Astrocyte of the cerebellum (primary cell): Measurements from ENCODE around the gene LIN7B.
A peak's percentile ranks its signal among the peaks of the same experiment; 100 is the strongest.

Experiments
- DNase-seq: peaks from one replicate; pipeline ENCODE4 v3.0.0-alpha.2; 2011; ENCODE audit warnings: low read depth
- H3K4me3 ChIP-seq: 2 replicates; pipeline ENCODE4 v1.5.1; 2011; ENCODE audit warnings: mild to moderate bottlenecking, low read depth, low read length, moderate library complexity
- in situ Hi-C: cut with HindIII; loops from 2 replicates; pipeline ENCODE4 v1.10.0; 2017; ENCODE audit warnings: low sequenced_read_pairs
- TF ChIP-seq, protein P1 (sequence below): IDR thresholded peaks from 2 replicates; pipeline ENCODE4 v1.5.1; 2012; ENCODE audit warnings: low read length, low read depth, moderate library complexity, mild to moderate bottlenecking; ENCODE audit errors: missing control alignments

The LIN7B gene

DNA sequence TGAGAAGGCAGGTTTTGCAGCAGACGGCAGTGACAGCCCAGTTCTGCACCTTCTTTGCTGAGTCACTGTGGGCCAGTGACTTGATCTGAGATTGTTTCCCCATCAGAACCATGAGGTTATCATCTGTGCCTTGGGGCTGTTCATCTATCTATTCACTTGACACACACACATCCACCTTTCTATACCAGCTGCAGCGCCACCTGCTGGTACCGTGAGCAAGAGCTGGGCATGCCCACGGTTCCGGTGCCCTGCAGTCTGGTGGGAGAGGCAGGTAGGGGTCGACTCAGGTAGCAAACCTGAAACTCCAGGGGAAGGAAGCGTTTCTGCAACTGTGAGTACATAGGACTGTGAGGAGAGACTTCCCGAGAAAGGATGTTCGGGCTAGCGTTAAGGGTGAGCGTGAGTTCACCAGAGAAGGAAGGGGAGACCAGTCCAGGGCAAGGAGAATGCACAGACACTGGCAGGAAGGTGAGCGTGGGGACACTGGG is 7.5 kb upstream of the LIN7B start:
- no peak for DNase-seq
- TF ChIP-seq, protein P1, sequence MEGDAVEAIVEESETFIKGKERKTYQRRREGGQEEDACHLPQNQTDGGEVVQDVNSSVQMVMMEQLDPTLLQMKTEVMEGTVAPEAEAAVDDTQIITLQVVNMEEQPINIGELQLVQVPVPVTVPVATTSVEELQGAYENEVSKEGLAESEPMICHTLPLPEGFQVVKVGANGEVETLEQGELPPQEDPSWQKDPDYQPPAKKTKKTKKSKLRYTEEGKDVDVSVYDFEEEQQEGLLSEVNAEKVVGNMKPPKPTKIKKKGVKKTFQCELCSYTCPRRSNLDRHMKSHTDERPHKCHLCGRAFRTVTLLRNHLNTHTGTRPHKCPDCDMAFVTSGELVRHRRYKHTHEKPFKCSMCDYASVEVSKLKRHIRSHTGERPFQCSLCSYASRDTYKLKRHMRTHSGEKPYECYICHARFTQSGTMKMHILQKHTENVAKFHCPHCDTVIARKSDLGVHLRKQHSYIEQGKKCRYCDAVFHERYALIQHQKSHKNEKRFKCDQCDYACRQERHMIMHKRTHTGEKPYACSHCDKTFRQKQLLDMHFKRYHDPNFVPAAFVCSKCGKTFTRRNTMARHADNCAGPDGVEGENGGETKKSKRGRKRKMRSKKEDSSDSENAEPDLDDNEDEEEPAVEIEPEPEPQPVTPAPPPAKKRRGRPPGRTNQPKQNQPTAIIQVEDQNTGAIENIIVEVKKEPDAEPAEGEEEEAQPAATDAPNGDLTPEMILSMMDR: peak; percentile 87
- in situ Hi-C loops: no loop called here
- H3K4me3 ChIP-seq: no peak overlapping the region

DNA sequence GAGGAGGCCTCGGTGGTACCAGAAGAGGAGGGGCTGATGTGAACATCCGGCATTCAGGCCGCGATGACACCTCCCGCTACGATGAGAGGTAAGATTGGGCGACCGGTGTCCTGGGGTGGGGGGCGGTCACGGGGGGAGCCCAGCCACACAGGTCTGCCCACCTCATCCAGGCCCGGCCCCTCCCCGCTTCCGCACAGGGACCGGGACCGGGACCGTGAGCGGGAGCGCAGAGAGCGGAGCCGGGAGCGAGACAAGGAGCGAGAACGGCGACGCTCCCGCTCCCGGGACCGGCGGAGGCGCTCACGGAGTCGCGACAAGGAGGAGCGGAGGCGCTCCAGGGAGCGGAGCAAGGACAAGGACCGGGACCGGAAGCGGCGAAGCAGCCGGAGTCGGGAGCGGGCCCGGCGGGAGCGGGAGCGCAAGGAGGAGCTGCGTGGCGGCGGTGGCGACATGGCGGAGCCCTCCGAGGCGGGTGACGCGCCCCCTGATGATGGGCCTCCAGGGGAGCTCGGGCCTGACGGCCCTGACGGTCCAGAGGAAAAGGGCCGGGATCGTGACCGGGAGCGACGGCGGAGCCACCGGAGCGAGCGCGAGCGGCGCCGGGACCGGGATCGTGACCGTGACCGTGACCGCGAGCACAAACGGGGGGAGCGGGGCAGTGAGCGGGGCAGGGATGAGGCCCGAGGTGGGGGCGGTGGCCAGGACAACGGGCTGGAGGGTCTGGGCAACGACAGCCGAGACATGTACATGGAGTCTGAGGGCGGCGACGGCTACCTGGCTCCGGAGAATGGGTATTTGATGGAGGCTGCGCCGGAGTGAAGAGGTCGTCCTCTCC is 6.3 kb upstream of the LIN7B start:
- in situ Hi-C loops: no loop called here
- no peak overlapping the region for H3K4me3 ChIP-seq
- TF ChIP-seq, protein P1: no peak
- no peak for DNase-seq

DNA sequence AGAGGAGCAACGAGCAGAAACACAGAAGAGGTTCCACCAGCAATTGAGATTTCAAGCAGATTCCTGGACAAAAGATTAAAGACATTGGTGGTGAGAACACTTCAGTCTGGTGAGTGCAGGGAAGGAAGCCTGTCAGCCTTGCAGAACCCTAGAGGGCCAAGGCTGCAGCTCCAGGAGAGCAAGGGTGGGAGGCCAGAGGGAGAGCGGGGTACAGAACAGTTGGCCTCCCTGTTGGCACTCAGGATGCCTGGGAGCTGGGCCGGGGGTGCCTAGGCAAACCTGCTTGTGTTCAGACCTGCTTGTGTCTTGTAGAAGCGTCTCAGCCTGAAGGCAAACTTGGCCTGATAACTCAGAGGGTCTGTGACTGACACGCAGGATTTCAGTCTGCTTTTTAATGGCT is 5.1 kb upstream of the LIN7B start:
- H3K4me3 ChIP-seq: no peak overlapping the region

DNA sequence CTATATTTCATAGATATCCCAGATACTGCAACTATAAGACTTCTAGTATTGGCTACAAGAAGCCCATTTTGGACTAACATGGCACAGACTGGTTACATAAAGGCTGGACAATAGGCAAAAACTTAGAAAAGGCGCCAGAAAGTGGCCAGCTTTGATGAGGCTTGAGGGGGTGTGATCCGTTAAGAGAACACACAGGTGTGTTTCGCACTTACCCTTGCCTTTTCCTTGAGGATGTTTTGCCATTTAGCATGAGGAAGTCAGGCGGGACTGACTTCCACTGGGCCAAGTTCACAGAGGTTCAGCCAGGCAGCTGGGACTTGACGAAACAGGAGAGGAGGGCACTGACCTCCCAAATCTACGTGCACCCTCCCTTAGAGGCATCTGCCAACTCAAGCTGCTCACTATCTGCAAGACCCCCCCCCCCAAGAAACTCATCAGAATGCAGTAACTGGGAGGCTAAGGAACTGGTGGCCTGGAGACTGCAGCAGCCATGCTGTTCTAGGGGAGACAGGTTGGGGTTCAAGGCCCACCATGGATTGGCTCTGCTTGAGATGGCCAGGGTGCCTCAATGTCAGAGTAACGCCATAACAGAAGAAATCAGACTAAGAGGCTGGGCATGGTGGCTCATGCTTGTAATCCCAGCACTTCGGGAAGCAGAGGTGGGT is 4.5 kb upstream of the LIN7B start:
- DNase-seq: no peak
- in situ Hi-C loops: loop anchor here (5.0 kb wide), 1 partner anchor 83 kb away; no protein-coding TSS in a partner anchor
- no peak overlapping the region for H3K4me3 ChIP-seq
- TF ChIP-seq, protein P1: no peak

More for the DNA sequence above, 5.1 kb upstream of the LIN7B start:
- TF ChIP-seq, protein P1: no peak
- no peak for DNase-seq
- in situ Hi-C loops: no loop called here

DNA sequence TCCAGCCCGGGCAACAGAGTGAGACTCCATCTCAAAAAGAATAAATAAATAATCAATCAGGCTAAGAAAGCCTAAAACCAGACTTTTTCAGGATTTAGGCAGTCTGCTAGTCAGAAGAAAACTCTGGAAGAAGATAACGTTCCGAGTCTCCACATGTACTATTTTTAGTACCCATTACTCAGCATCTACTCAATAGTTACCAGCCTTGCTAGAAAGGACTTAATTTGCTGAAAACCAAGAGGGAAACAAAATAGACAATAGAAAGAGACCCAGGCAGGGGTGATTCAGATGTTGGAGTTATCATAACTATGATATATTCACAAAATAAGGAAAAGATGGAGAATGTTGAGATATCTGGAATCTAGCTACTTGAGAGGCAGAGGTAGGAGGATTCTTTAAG is 3.6 kb upstream of the LIN7B start:
- H3K4me3 ChIP-seq: no peak overlapping the region
- in situ Hi-C loops: loop anchor here (5.0 kb wide), 1 partner anchor 82 kb away; no protein-coding TSS in a partner anchor
- no peak for DNase-seq
- TF ChIP-seq, protein P1: no peak

DNA sequence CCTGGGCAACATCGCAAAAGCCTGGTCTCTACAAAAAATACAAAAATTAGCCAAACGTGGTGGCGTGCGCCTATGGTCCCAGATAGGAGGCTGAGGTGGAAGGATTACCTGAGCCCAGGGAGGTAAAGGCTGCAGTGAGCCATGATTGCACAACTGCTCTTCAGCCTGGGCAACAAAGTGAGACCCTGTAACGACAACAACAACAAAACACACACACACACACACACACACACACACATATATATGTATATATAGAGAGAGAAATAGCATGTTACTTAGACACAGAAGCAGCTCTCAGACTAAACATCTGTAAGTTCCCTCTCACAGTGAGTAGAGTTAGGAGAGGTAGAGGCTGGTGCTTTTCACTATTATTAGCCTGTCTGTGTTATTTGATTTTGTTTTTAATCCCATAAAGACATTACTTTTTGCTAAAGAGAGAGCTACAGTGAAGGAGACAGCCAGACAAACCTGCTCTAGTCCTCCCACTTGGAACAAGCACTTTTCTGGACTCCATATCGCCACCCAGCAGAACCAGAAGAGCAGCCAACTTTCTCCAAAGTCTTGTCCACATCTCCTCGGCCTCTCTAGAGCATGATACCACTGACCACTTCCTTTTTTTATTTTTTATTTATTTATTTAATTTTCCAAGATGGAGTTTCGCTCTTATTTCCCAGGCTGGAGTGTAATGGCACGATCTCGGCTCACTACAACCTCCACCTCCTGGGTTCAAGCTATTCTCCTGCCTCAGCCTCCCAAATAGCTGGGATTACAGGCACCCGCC is 2.8 kb upstream of the LIN7B start:
- TF ChIP-seq, protein P1: no peak
- H3K4me3 ChIP-seq: no peak overlapping the region
- DNase-seq: no peak
- in situ Hi-C loops: loop anchor here (5.0 kb wide), 1 partner anchor 81 kb away; no protein-coding TSS in a partner anchor
